ENCODE results near the gene RBM5.

Gene RBM5

DNA sequence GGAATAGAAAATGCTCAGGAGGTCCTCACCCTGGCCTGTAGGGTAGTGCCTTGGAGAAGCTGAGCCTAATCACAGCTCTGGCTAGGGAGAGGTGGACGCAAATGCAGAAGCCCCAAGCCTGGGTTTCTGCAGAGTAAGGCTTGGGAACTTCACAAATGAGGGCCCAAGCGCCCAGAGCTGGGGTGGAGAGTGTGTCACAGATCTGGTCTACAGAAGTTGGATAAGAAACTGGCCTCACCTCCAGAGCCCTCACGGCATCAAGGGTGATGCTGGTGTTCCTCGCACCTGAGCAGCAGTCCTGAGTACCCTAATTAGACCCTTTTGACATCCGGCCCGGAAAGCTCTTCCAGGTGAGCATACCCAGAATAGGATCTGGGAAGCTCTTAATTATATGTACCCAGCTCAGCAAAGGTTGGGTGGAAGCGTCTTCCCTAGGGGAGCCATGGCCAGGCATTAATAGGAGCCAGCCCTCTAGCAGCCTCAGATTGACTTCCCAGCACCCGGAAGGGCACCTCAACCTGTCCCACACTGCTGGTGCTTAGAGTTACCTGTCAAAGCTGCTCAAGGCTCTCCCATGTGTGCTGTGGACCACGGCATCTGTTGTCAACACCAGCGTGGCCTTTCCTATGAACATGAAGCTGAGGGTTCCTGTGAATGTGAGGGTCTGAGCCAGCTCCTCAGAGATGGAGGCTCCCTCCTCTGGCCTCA lies 31.8 kb downstream of the RBM5 start:
- H3K4me1 ChIP-seq (ENCODE audit: control insufficient read depth in 5 of 5, insufficient read depth in 5 of 5, low read length in 5 of 5) = peaks cover 0 to 11% (median 7%) of the 10 kb centered on the region in 5 donors
- H3K9me3 ChIP-seq (ENCODE audit: control insufficient read depth in 5 of 5, low read length in 5 of 5) = no peaks in the 10 kb centered on the region
- no peaks in the 10 kb centered on the region for H3K27me3 ChIP-seq (ENCODE audit: control insufficient read depth in 5 of 5, insufficient read depth in 4 of 5, low read length in 5 of 5)
- peaks cover 15 to 59% (median 54%) of the 10 kb centered on the region in 5 donors for H3K36me3 ChIP-seq (ENCODE audit: control insufficient read depth in 5 of 5, insufficient read depth in 5 of 5, low read length in 5 of 5)
- no peak overlapping the region for H3K27ac ChIP-seq (ENCODE audit: low read depth, low read length)
- no peak overlapping the region for H3K9ac ChIP-seq (ENCODE audit: low read length in 5 of 5)
- no peak overlapping the region for H3K4me3 ChIP-seq (ENCODE audit: low read depth in 1 of 5, low read length in 5 of 5)

- no peak overlapping the region for H3K4me3 ChIP-seq (ENCODE audit: low read depth in 1 of 5, low read length in 5 of 5)
- H3K9me3 ChIP-seq (ENCODE audit: control insufficient read depth in 5 of 5, low read length in 5 of 5) = no peaks in the 10 kb centered on the region
- peaks cover 0 to 5% (median 0%) of the 10 kb centered on the region in 5 donors for H3K27me3 ChIP-seq (ENCODE audit: control insufficient read depth in 5 of 5, insufficient read depth in 4 of 5, low read length in 5 of 5)
- H3K9ac ChIP-seq (ENCODE audit: low read length in 5 of 5) = no peak overlapping the region
- no peak overlapping the region for H3K27ac ChIP-seq (ENCODE audit: low read depth, low read length)
- peaks cover 0 to 14% (median 9%) of the 10 kb centered on the region in 5 donors for H3K4me1 ChIP-seq (ENCODE audit: control insufficient read depth in 5 of 5, insufficient read depth in 5 of 5, low read length in 5 of 5)
- peaks cover 9 to 51% (median 45%) of the 10 kb centered on the region in 5 donors for H3K36me3 ChIP-seq (ENCODE audit: control insufficient read depth in 5 of 5, insufficient read depth in 5 of 5, low read length in 5 of 5)
Measured at GRCh38 chr3:50121072-50122032, 32.6 kb downstream of the RBM5 start.

DNA sequence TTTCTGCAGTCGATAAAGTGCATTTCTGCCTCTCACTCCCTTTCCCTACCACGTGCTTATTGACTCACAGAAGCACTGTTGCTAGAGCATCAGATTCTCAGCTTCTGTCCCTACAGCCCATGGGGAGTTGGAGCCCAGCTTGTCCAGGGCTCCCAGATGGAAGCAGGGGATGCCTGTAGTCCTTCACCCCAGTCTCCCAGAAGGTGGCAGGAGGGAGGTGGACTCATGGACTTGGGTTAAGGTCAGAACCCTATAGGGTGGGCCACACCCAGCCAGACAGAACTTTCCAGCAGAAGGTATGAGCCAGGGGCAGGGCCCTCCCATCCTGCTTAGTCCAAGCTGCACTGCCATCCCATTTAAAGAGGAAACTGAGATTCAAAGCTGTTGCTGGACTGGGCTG lies 33.4 kb downstream of the RBM5 start:
- Histone ChIP-seq H3K27me3 (ENCODE audit: control insufficient read depth in 5 of 5, insufficient read depth in 4 of 5, low read length in 5 of 5) (peaks cover 0 to 5% (median 0%) of the 10 kb centered on the region in 5 donors), H3K36me3 (ENCODE audit: control insufficient read depth in 5 of 5, insufficient read depth in 5 of 5, low read length in 5 of 5) (peaks cover 6 to 44% (median 38%) of the 10 kb centered on the region in 5 donors), H3K4me3 (ENCODE audit: low read depth in 1 of 5, low read length in 5 of 5) (no peak overlapping the region), H3K9ac (ENCODE audit: low read length in 5 of 5) (no peak overlapping the region), H3K9me3 (ENCODE audit: control insufficient read depth in 5 of 5, low read length in 5 of 5) (no peaks in the 10 kb centered on the region), H3K27ac (ENCODE audit: low read depth, low read length) (no peak overlapping the region), H3K4me1 (ENCODE audit: control insufficient read depth in 5 of 5, insufficient read depth in 5 of 5, low read length in 5 of 5) (peaks cover 0 to 18% (median 14%) of the 10 kb centered on the region in 5 donors)

- H3K9me3 ChIP-seq (ENCODE audit: control insufficient read depth in 5 of 5, low read length in 5 of 5) = no peaks in the 10 kb centered on the region
- H3K27ac ChIP-seq (ENCODE audit: low read depth, low read length) = no peak overlapping the region
- peaks cover 0 to 5% (median 0%) of the 10 kb centered on the region in 5 donors for H3K27me3 ChIP-seq (ENCODE audit: control insufficient read depth in 5 of 5, insufficient read depth in 4 of 5, low read length in 5 of 5)
- H3K36me3 ChIP-seq (ENCODE audit: control insufficient read depth in 5 of 5, insufficient read depth in 5 of 5, low read length in 5 of 5) = peaks cover 6 to 36% (median 31%) of the 10 kb centered on the region in 5 donors
- peaks cover 0 to 18% (median 14%) of the 10 kb centered on the region in 5 donors for H3K4me1 ChIP-seq (ENCODE audit: control insufficient read depth in 5 of 5, insufficient read depth in 5 of 5, low read length in 5 of 5)
- H3K9ac ChIP-seq (ENCODE audit: low read length in 5 of 5) = no peak overlapping the region
- no peak overlapping the region for H3K4me3 ChIP-seq (ENCODE audit: low read depth in 1 of 5, low read length in 5 of 5)
Measured at GRCh38 chr3:50122661-50123391, 34.1 kb downstream of the RBM5 start.

GRCh38 chr3:50123394-50124051 lies 34.8 kb downstream of the RBM5 start:
- H3K4me3 ChIP-seq (ENCODE audit: low read depth in 1 of 5, low read length in 5 of 5) = no peak overlapping the region
- no peak overlapping the region for H3K9ac ChIP-seq (ENCODE audit: low read length in 5 of 5)
- peaks cover 0 to 18% (median 14%) of the 10 kb centered on the region in 5 donors for H3K4me1 ChIP-seq (ENCODE audit: control insufficient read depth in 5 of 5, insufficient read depth in 5 of 5, low read length in 5 of 5)
- H3K36me3 ChIP-seq (ENCODE audit: control insufficient read depth in 5 of 5, insufficient read depth in 5 of 5, low read length in 5 of 5) = peaks cover 3 to 29% (median 24%) of the 10 kb centered on the region in 5 donors
- H3K27me3 ChIP-seq (ENCODE audit: control insufficient read depth in 5 of 5, insufficient read depth in 4 of 5, low read length in 5 of 5) = peaks cover 0 to 5% (median 0%) of the 10 kb centered on the region in 5 donors
- no peak overlapping the region for H3K27ac ChIP-seq (ENCODE audit: low read depth, low read length)
- no peaks in the 10 kb centered on the region for H3K9me3 ChIP-seq (ENCODE audit: control insufficient read depth in 5 of 5, low read length in 5 of 5)

DNA sequence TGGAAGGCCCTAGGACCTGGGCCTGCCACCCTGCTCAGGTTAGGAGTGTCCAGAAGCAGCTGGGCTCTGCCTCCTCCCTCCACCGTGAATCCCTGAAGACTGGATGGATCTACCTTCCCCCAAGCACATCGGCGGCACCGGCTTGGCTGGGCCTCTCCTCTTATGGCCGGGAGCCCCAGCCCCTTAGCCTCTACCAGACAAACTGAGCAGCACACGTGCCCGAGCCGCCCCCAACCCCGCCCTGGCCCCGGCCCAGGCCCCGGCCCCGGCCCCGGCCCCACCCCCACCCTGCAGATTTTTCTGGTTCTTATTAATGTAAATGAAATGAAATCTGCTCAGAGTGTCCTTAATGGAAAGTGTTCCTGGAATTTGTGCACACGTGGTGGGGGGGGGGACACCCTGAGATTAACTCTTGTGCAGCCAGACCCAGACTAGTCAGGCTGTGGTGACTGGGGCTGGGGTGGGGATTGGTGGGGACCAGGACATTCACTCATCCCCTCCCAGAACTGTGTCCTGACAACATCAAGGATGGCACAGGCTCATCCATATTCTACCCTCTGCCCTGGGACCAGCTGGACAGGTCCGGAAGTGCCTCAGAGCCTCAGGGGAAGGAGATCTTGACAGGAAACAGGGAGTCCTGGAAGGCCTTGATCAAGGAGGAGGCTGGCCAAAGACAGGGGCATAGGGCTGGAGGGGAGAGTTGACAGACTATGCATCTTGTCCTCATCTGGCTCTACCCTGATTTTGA lies 35.5 kb downstream of the RBM5 start:
- Histone ChIP-seq H3K27me3 (ENCODE audit: control insufficient read depth in 5 of 5, insufficient read depth in 4 of 5, low read length in 5 of 5) (peaks cover 0 to 5% (median 0%) of the 10 kb centered on the region in 5 donors), H3K27ac (ENCODE audit: low read depth, low read length) (no peak overlapping the region), H3K36me3 (ENCODE audit: control insufficient read depth in 5 of 5, insufficient read depth in 5 of 5, low read length in 5 of 5) (peaks cover 0 to 22% (median 20%) of the 10 kb centered on the region in 5 donors), H3K9me3 (ENCODE audit: control insufficient read depth in 5 of 5, low read length in 5 of 5) (no peaks in the 10 kb centered on the region), H3K9ac (ENCODE audit: low read length in 5 of 5) (no peak overlapping the region), H3K4me1 (ENCODE audit: control insufficient read depth in 5 of 5, insufficient read depth in 5 of 5, low read length in 5 of 5) (peaks cover 0 to 18% (median 14%) of the 10 kb centered on the region in 5 donors), H3K4me3 (ENCODE audit: low read depth in 1 of 5, low read length in 5 of 5) (no peak overlapping the region)

DNA sequence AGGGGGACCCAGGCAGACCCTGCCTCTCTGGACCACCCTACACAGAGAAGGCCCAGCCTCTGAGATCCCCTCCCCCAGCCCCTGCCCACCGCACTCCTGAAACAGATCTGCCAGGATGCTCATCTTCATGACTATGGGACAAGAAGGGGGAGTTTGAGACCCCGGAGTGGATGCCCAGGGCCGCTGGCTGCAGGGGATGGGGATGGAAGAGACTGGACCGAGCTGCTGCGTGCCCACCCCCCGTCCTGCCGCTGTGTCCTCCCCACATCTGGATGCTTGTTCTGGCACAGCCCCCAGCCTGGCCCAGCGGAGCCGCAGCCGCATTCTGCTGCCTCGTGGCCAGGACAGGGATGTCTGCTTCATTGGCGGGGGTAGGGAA lies 36.1 kb downstream of the RBM5 start:
- Histone ChIP-seq H3K4me1 (ENCODE audit: control insufficient read depth in 5 of 5, insufficient read depth in 5 of 5, low read length in 5 of 5) (peaks cover 0 to 18% (median 14%) of the 10 kb centered on the region in 5 donors), H3K27ac (ENCODE audit: low read depth, low read length) (no peak overlapping the region), H3K9ac (ENCODE audit: low read length in 5 of 5) (no peak overlapping the region), H3K4me3 (ENCODE audit: low read depth in 1 of 5, low read length in 5 of 5) (no peak overlapping the region), H3K27me3 (ENCODE audit: control insufficient read depth in 5 of 5, insufficient read depth in 4 of 5, low read length in 5 of 5) (peaks cover 0 to 5% (median 0%) of the 10 kb centered on the region in 5 donors), H3K9me3 (ENCODE audit: control insufficient read depth in 5 of 5, low read length in 5 of 5) (no peaks in the 10 kb centered on the region), H3K36me3 (ENCODE audit: control insufficient read depth in 5 of 5, insufficient read depth in 5 of 5, low read length in 5 of 5) (peaks cover 0 to 18% (median 15%) of the 10 kb centered on the region in 5 donors)

GRCh38 chr3:50125541-50126286 lies 37.0 kb downstream of the RBM5 start:
- H3K36me3 ChIP-seq (ENCODE audit: control insufficient read depth in 5 of 5, insufficient read depth in 5 of 5, low read length in 5 of 5) = peaks cover 0 to 8% (median 6%) of the 10 kb centered on the region in 5 donors
- H3K27me3 ChIP-seq (ENCODE audit: control insufficient read depth in 5 of 5, insufficient read depth in 4 of 5, low read length in 5 of 5) = peaks cover 0 to 5% (median 0%) of the 10 kb centered on the region in 5 donors
- peaks cover 0 to 18% (median 14%) of the 10 kb centered on the region in 5 donors for H3K4me1 ChIP-seq (ENCODE audit: control insufficient read depth in 5 of 5, insufficient read depth in 5 of 5, low read length in 5 of 5)
- H3K27ac ChIP-seq (ENCODE audit: low read depth, low read length) = no peak overlapping the region
- no peak overlapping the region for H3K9ac ChIP-seq (ENCODE audit: low read length in 5 of 5)
- H3K4me3 ChIP-seq (ENCODE audit: low read depth in 1 of 5, low read length in 5 of 5) = no peak overlapping the region
- H3K9me3 ChIP-seq (ENCODE audit: control insufficient read depth in 5 of 5, low read length in 5 of 5) = no peaks in the 10 kb centered on the region
